Measurements from ENCODE around the gene PDGFC.

GRCh38 chr4:156946516-156947424 is 24.8 kb downstream of the PDGFC start:
- no peak for TF ChIP-seq CTCF (IDR thresholded peaks at IDR 0.05)
- TF ChIP-seq POLR2A (IDR thresholded peaks at IDR 0.05) = no peak
